ENCODE results near the gene ATP7B. TPM values are rescaled to one million over a fixed set of nuclear protein-coding genes. Genes with fewer than 3 reads are reported as not detected.
A peak's percentile ranks its signal among the peaks of the same experiment; 100 is the strongest.
"Not testable (repeated sequence)": the region's sequence is repeated elsewhere in the genome, so short reads cannot be mapped to it uniquely, and the experiment has no call there.

ATP7B gene
- total RNA-seq, 1 donor from 2014 or later: 11.2 TPM

DNA sequence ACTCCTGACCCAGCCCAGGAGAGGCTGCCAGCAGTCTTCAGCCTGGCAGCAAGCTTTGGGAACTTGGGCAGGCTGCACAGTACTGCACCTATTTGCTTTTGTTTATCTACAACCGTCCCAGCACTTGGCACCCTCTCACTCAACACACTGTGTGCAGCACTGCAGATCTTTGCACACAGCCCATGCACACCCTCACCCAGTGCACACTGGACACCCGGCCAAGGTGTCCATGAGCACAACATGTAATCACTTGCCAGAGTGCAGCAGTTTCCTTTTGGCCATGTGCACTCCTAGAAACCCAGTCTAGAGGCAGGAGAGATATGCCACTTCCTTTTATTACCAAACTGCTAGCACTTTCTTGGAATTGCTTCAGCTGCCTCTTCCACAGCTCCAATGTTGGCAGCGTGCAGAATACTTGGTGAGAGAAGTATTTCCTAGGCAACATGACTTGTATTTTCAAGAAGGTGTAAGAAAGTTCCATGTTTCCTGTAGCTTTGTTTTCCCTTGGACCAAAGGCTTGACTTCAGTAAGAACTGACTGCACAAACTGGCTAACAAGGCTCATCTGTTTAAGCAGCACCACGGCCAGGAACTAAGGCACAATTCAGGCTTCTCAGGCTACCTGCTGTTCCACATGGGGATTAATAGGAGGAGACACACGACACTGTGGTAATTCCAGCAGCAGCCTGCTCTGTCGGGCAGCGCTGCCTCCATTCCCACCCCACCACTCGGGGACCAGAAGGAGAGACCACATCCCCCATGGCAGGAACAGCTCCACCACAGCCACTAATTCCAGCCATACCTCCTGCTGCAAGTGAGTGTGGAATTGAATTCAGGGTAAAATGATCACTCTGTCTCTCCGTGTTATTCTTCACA is 15.3 kb downstream of the ATP7B start:
- no peak for DNase-seq (ENCODE audit: low read depth)
- Histone ChIP-seq H3K36me3 (ENCODE audit: control insufficient read depth, insufficient read depth, low read length) (no peaks in the 10 kb centered on the region), H3K4me3 (ENCODE audit: low read depth, low read length) (no peak overlapping the region), H3K27me3 (ENCODE audit: control insufficient read depth, insufficient read depth, low read length) (peaks cover 3% of the 10 kb centered on the region)
- TF ChIP-seq, protein P1, sequence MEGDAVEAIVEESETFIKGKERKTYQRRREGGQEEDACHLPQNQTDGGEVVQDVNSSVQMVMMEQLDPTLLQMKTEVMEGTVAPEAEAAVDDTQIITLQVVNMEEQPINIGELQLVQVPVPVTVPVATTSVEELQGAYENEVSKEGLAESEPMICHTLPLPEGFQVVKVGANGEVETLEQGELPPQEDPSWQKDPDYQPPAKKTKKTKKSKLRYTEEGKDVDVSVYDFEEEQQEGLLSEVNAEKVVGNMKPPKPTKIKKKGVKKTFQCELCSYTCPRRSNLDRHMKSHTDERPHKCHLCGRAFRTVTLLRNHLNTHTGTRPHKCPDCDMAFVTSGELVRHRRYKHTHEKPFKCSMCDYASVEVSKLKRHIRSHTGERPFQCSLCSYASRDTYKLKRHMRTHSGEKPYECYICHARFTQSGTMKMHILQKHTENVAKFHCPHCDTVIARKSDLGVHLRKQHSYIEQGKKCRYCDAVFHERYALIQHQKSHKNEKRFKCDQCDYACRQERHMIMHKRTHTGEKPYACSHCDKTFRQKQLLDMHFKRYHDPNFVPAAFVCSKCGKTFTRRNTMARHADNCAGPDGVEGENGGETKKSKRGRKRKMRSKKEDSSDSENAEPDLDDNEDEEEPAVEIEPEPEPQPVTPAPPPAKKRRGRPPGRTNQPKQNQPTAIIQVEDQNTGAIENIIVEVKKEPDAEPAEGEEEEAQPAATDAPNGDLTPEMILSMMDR (IDR thresholded peaks at IDR 0.05; ENCODE audit: insufficient read depth, low read length, poor library complexity, severe bottlenecking): peak; percentile 1

DNA sequence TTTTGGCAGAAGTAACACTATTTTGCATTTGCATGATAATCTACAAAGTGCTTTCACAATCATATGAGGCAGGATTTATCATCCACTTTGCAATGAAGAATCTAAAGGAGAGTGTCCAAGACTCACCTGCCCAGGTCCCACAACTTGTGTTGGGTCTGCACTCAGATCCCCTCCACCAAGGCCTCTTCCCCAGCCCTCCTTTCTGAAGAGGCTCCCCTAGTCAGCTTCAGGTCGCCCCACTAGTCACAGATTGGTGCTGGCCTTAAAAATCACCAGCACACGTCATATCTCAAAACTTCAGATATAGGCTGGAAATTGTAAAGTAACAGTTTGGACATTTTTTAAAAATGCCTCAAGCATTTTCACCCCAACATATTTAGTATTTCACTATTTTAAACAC is 17.5 kb downstream of the ATP7B start:
- peaks cover 3% of the 10 kb centered on the region for H3K27me3 ChIP-seq (ENCODE audit: control insufficient read depth, insufficient read depth, low read length)
- no peak overlapping the region for H3K4me3 ChIP-seq (ENCODE audit: low read depth, low read length)
- no peaks in the 10 kb centered on the region for H3K36me3 ChIP-seq (ENCODE audit: control insufficient read depth, insufficient read depth, low read length)
- TF ChIP-seq, protein P1 (IDR thresholded peaks at IDR 0.05; ENCODE audit: insufficient read depth, low read length, poor library complexity, severe bottlenecking): no peak
- DNase-seq (ENCODE audit: low read depth): no peak

DNA sequence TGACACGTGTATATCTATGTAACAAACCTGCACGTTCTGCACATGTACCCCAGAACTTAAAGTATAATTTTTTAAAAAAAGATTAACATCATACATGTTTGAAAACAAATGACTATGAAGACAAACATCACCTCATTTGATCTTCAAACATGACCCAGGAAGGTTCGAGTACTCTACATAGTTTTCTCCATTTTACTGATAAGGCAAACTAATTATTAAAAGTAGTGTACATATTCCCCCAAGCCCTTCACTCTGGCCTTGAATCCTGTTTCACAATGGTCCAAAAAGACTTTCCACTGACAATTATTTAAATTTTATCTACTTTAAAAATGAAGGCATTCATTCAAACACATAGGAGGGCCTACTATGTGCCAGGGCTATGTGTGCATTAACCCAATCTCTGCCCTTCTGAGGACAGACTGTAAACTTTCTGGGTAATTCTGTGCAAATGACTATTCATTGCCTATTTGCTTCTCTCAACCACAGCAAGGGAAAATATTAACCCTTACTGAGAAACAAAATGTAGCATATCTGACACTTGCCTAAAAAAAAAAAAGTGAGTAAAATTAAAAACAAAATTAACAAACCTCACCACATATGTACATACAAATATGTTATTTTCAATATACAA is 22.1 kb downstream of the ATP7B start:
- H3K27me3 ChIP-seq (ENCODE audit: control insufficient read depth, insufficient read depth, low read length): no peaks in the 10 kb centered on the region
- no peaks in the 10 kb centered on the region for H3K36me3 ChIP-seq (ENCODE audit: control insufficient read depth, insufficient read depth, low read length)
- TF ChIP-seq, protein P1 (IDR thresholded peaks at IDR 0.05; ENCODE audit: insufficient read depth, low read length, poor library complexity, severe bottlenecking): no peak
- no peak for DNase-seq (ENCODE audit: low read depth)
- H3K4me3 ChIP-seq (ENCODE audit: low read depth, low read length): no peak overlapping the region

DNA sequence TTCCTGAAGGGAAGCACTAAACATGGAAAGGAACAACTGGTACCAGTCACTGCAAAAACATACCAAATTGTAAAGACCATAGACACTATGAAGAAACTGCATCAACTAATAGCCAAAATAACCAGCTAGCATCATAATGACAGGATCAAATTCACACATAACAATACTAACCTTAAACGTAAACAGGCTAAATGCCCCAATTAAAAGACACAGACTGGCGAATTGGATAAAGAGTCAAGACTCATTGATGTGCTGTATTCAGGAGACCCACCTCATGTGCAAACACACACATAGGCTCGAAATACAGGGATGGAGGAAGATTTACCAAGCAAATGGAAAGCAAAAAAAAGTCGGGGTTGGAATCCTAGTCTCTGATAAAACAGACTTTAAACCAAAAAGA is 26.3 kb downstream of the ATP7B start:
- H3K36me3 ChIP-seq (ENCODE audit: control insufficient read depth, insufficient read depth, low read length); H3K27me3 ChIP-seq (ENCODE audit: control insufficient read depth, insufficient read depth, low read length); DNase-seq (ENCODE audit: low read depth); H3K4me3 ChIP-seq (ENCODE audit: low read depth, low read length): not testable (repeated sequence)

DNA sequence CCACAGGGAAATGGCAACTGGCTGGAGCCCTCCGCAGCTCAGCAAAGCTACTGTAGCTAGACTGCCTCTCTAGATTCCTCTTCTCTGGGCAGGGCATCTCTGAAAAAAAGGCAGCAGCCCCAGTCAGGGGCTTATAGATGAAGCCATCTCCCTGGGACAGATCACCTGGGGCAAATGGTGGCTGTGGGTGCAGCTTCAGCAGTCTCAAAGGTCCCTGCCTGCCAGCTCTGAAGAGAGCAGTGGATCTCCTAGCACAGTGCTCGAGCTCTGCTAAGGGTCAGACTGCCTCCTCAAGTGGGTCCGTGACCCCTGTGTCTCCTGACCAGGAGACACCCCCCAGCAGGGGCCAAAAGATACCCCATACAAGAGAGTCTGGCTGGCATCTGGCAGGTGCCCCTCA is 28.0 kb downstream of the ATP7B start:
- not testable (repeated sequence) for H3K36me3 ChIP-seq (ENCODE audit: control insufficient read depth, insufficient read depth, low read length); H3K27me3 ChIP-seq (ENCODE audit: control insufficient read depth, insufficient read depth, low read length); DNase-seq (ENCODE audit: low read depth); H3K4me3 ChIP-seq (ENCODE audit: low read depth, low read length)

DNA sequence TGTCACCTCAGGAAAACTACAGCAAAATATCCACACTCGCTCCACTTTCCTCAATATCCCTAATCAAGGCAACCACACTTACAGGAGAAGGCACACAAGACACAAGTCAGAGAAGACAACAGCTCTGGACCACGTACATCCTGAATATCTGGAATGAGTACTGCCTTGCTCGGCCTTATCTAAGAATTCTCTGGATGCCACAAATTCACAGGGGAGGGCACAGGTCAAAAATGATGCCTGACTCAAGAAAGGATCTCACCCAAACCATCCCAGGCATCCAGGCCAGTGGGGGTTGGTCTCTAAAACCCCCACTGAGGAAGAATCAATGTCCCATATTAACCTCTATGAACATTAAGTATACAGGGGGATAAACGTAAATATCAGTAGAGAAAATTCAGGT is 29.9 kb downstream of the ATP7B start:
- Histone ChIP-seq H3K4me3 (ENCODE audit: low read depth, low read length) (no peak overlapping the region), H3K27me3 (ENCODE audit: control insufficient read depth, insufficient read depth, low read length) (no peaks in the 10 kb centered on the region), H3K36me3 (ENCODE audit: control insufficient read depth, insufficient read depth, low read length) (no peaks in the 10 kb centered on the region)
- TF ChIP-seq, protein P1 (IDR thresholded peaks at IDR 0.05; ENCODE audit: insufficient read depth, low read length, poor library complexity, severe bottlenecking): no peak
- DNase-seq (ENCODE audit: low read depth): no peak

Measured in kidney epithelial cell (primary cell).